ENCODE results near the gene PON3. TPM values are rescaled to one million over a fixed set of nuclear protein-coding genes. Genes with fewer than 3 reads are reported as not detected.
A peak's percentile ranks its signal among the peaks of the same experiment; 100 is the strongest.

PON3 gene
- total RNA-seq, 2 donors from 2014 or later, result not detected

GRCh38 chr7:95398155-95398940 is 2.2 kb upstream of the PON3 start:
- no peak for DNase-seq (ENCODE audit: low spot score)
- Histone ChIP-seq H3K36me3 (no peaks in the 10 kb centered on the region), H3K27me3 (replicated peaks; ENCODE audit: insufficient read depth) (peaks cover 10% of the 10 kb centered on the region), H3K4me3 (no peak overlapping the region), H3K9me3 (no peaks in the 10 kb centered on the region), H3K4me1 (ENCODE audit: control insufficient read depth in 1 of 2, low read depth in 2 of 2) (peaks cover 0 to 9% of the 10 kb centered on the region in 2 donors), H3K27ac (no peak overlapping the region)
- ATAC-seq (ENCODE audit: insufficient number of reproducible peaks, low FRiP score, low read depth), result no peak
- TF ChIP-seq CTCF (IDR thresholded peaks at IDR 0.05), result no peak

DNA sequence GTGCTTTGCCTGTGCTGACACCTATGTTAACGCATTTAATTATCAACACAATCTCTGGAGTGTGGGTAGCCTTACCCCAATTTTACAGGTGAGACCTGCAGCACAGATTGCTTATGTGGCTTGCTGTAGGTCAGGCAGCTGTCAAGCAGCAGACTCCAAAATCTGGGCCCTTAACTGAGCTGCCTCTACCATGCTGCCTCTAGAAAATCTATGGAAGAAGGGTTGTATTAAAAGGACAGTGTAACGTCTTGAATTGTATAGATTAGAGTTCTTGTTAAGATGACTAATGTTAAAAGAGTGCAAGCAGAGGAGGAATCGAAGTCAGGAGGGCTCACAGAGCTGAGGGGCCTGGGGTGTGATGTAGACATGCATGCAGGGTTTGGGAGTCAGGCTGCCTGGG is 1.2 kb upstream of the PON3 start:
- no peak for TF ChIP-seq CTCF (IDR thresholded peaks at IDR 0.05)
- peaks cover 10% of the 10 kb centered on the region for H3K27me3 ChIP-seq (replicated peaks; ENCODE audit: insufficient read depth)
- H3K9me3 ChIP-seq, result no peaks in the 10 kb centered on the region
- no peak for ATAC-seq (ENCODE audit: insufficient number of reproducible peaks, low FRiP score, low read depth)
- no peak overlapping the region for H3K4me3 ChIP-seq
- no peak for DNase-seq (ENCODE audit: low spot score)
- no peak overlapping the region for H3K27ac ChIP-seq
- H3K36me3 ChIP-seq, result no peaks in the 10 kb centered on the region
- H3K4me1 ChIP-seq (ENCODE audit: control insufficient read depth in 1 of 2, low read depth in 2 of 2), result peaks cover 0 to 9% of the 10 kb centered on the region in 2 donors

GRCh38 chr7:95395755-95396135 is 430 bp downstream of the PON3 start:
- Histone ChIP-seq H3K27ac (no peak overlapping the region), H3K4me1 (ENCODE audit: control insufficient read depth in 1 of 2, low read depth in 2 of 2) (peaks cover 0 to 9% of the 10 kb centered on the region in 2 donors), H3K4me3 (peak overlapping the region; percentile 69), H3K36me3 (no peaks in the 10 kb centered on the region), H3K27me3 (replicated peaks; ENCODE audit: insufficient read depth) (peaks cover 10% of the 10 kb centered on the region), H3K9me3 (no peaks in the 10 kb centered on the region)
- ATAC-seq (ENCODE audit: insufficient number of reproducible peaks, low FRiP score, low read depth) (no peak), DNase-seq (ENCODE audit: low spot score) (no peak)
- TF ChIP-seq CTCF (IDR thresholded peaks at IDR 0.05), result no peak

- H3K27me3 ChIP-seq (replicated peaks; ENCODE audit: insufficient read depth), result peaks cover 10% of the 10 kb centered on the region
- no peak overlapping the region for H3K4me3 ChIP-seq
- H3K9me3 ChIP-seq, result no peaks in the 10 kb centered on the region
- DNase-seq (ENCODE audit: low spot score), result no peak
- H3K27ac ChIP-seq, result no peak overlapping the region
- TF ChIP-seq CTCF (IDR thresholded peaks at IDR 0.05), result no peak
- no peaks in the 10 kb centered on the region for H3K36me3 ChIP-seq
- no peak for ATAC-seq (ENCODE audit: insufficient number of reproducible peaks, low FRiP score, low read depth)
- peaks cover 0 to 9% of the 10 kb centered on the region in 2 donors for H3K4me1 ChIP-seq (ENCODE audit: control insufficient read depth in 1 of 2, low read depth in 2 of 2)
These were observed 1.8 kb downstream of the PON3 start for GRCh38 chr7:95394370-95394769.

DNA sequence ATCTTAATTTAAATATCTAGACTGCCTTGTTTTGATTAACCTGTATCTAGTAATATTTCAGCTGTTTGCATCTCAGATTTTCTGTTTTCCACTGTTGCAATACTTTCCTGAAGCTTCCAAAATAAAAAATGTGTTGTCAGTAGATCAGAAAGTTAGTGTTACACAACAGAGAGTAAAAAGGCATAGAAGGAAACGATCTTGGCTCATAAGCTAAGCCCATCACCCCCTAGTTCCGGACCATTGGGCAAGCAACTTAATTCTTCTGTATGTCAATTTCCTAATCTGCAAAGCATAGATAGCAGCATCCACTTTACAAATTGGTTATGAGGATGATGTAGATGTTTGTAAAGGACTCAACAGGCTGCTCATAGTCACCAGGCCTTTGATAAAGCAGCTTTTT is 4.4 kb downstream of the PON3 start:
- DNase-seq (ENCODE audit: low spot score) (no peak), ATAC-seq (ENCODE audit: insufficient number of reproducible peaks, low FRiP score, low read depth) (no peak)
- Histone ChIP-seq H3K4me3 (no peak overlapping the region), H3K27ac (no peak overlapping the region), H3K27me3 (replicated peaks; ENCODE audit: insufficient read depth) (peaks cover 8% of the 10 kb centered on the region), H3K9me3 (no peaks in the 10 kb centered on the region), H3K4me1 (ENCODE audit: control insufficient read depth in 1 of 2, low read depth in 2 of 2) (peaks cover 0 to 8% of the 10 kb centered on the region in 2 donors), H3K36me3 (no peaks in the 10 kb centered on the region)
- TF ChIP-seq CTCF (IDR thresholded peaks at IDR 0.05), result no peak
